Measurements from ENCODE around the gene PRRX2.

The PRRX2 gene

GRCh38 chr9:129704807-129705206 is 39.4 kb downstream of the PRRX2 start:
- no peak for DNase-seq (ENCODE audit: low read depth)

- DNase-seq (ENCODE audit: low read depth) = no peak
Observed at GRCh38 chr9:129708793-129709192, 43.3 kb downstream of the PRRX2 start.

GRCh38 chr9:129709438-129710168 is 44.2 kb downstream of the PRRX2 start:
- no peak for DNase-seq (ENCODE audit: low read depth)

GRCh38 chr9:129710169-129710453 is 44.7 kb downstream of the PRRX2 start:
- DNase-seq (ENCODE audit: low read depth) = no peak

- peak; percentile 88 for DNase-seq (ENCODE audit: low read depth)
Observed at GRCh38 chr9:129712634-129713401, 47.4 kb downstream of the PRRX2 start.

- DNase-seq (ENCODE audit: low read depth) = no peak
Observed at GRCh38 chr9:129713402-129713679, 47.9 kb downstream of the PRRX2 start.

GRCh38 chr9:129714511-129715061 is 49.1 kb downstream of the PRRX2 start:
- DNase-seq (ENCODE audit: low read depth) = no peak

- no peak for DNase-seq (ENCODE audit: low read depth)
Observed at GRCh38 chr9:129716091-129716490, 50.6 kb downstream of the PRRX2 start.

GRCh38 chr9:129717991-129718390 is 52.5 kb downstream of the PRRX2 start:
- no peak for DNase-seq (ENCODE audit: low read depth)

GRCh38 chr9:129718647-129719046 is 53.2 kb downstream of the PRRX2 start:
- no peak for DNase-seq (ENCODE audit: low read depth)

GRCh38 chr9:129719135-129719534 is 53.7 kb downstream of the PRRX2 start:
- DNase-seq (ENCODE audit: low read depth) = no peak

GRCh38 chr9:129720181-129720864 is 54.9 kb downstream of the PRRX2 start:
- DNase-seq (ENCODE audit: low read depth) = peak; percentile 30

GRCh38 chr9:129720865-129721545 is 55.6 kb downstream of the PRRX2 start:
- no peak for DNase-seq (ENCODE audit: low read depth)

GRCh38 chr9:129722913-129723312 is 57.5 kb downstream of the PRRX2 start:
- DNase-seq (ENCODE audit: low read depth) = no peak

- DNase-seq (ENCODE audit: low read depth) = no peak
Observed at GRCh38 chr9:129724456-129725190, 59.2 kb downstream of the PRRX2 start.

- no peak for DNase-seq (ENCODE audit: low read depth)
Observed at GRCh38 chr9:129725795-129726251, 60.4 kb downstream of the PRRX2 start.

- DNase-seq (ENCODE audit: low read depth) = peak; percentile 86
Observed at GRCh38 chr9:129726322-129727160, 61.1 kb downstream of the PRRX2 start.

- no peak for DNase-seq (ENCODE audit: low read depth)
Observed at GRCh38 chr9:129728744-129729143, 63.3 kb downstream of the PRRX2 start.

GRCh38 chr9:129731477-129732085 is 66.1 kb downstream of the PRRX2 start:
- no peak for DNase-seq (ENCODE audit: low read depth)

GRCh38 chr9:129732100-129732499 is 66.7 kb downstream of the PRRX2 start:
- no peak for DNase-seq (ENCODE audit: low read depth)

Data from ELR (cell line).